Subcutaneous abdominal adipose tissue (tissue), 5 donors: ENCODE measurements around the gene CRYBG1.
"Not testable (repeated sequence)": the region's sequence is repeated elsewhere in the genome, so short reads cannot be mapped to it uniquely, and the experiment has no call there.

ENCODE experiments used
- H3K27ac ChIP-seq: one replicate; pipeline ENCODE4 v1.7.0; 2013; ENCODE audit warnings: low read depth, mild to moderate bottlenecking, inconsistent platforms, low read length, moderate library complexity
- H3K27me3 ChIP-seq, 5 donors: one replicate each; pipeline ENCODE4 v1.7.0; 2013; ENCODE audit warnings: low read length in 5 of 5, inconsistent platforms in 1 of 5; ENCODE audit not compliant: control insufficient read depth in 5 of 5, insufficient read depth in 4 of 5
- H3K36me3 ChIP-seq, 5 donors: one replicate each; pipeline ENCODE4 v1.7.0; 2013; ENCODE audit warnings: low read length in 5 of 5; ENCODE audit not compliant: control insufficient read depth in 5 of 5, insufficient read depth in 5 of 5
- H3K4me1 ChIP-seq, 5 donors: one replicate each; pipeline ENCODE4 v1.7.0; 2013; ENCODE audit warnings: low read length in 5 of 5, mild to moderate bottlenecking in 3 of 5, moderate library complexity in 1 of 5; ENCODE audit not compliant: control insufficient read depth in 5 of 5, insufficient read depth in 5 of 5
- H3K4me3 ChIP-seq, 5 donors: one replicate each; pipeline ENCODE4 v1.7.0; 2013; ENCODE audit warnings: low read length in 5 of 5, low read depth in 1 of 5
- H3K9ac ChIP-seq, 5 donors: one replicate each; pipeline ENCODE4 v1.7.0; 2013; ENCODE audit warnings: low read length in 5 of 5, mild to moderate bottlenecking in 4 of 5, moderate library complexity in 3 of 5
- H3K9me3 ChIP-seq, 5 donors: one replicate each; pipeline ENCODE4 v1.7.0; 2013; ENCODE audit warnings: low read length in 5 of 5; ENCODE audit not compliant: control insufficient read depth in 5 of 5
- donor health status: healthy.
- donor health status: healthy.
- donor health status: healthy.
- donor health status: healthy.
- donor health status: healthy.

Gene CRYBG1

DNA sequence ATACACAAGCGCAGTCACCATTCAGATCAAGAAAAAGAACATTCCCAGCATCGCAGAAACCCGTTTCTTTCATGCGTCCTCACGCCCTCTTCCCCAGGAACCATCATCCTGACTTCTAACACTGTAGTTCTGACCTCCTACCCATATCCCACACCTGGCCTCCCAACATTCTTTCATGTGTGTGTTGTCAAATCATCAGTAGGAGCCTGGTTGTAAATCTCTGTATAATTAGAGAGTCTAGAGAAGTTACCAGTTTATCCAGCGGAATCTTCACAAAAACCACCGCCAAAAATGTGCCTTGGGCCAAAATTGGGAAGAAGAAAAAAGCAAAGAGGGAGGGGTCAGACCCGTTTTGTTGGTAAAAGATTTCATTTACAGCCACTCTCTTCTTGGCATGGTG, 177.1 kb downstream of the CRYBG1 start:
- Histone ChIP-seq H3K9me3 (no peaks in the 10 kb centered on the region), H3K36me3 (peaks cover 2 to 17% (median 12%) of the 10 kb centered on the region in 5 donors), H3K9ac (no peak overlapping the region), H3K4me1 (peaks cover 0 to 25% (median 17%) of the 10 kb centered on the region in 5 donors), H3K27me3 (no peaks in the 10 kb centered on the region), H3K4me3 (no peak overlapping the region), H3K27ac (no peak overlapping the region)

GRCh38 chr6:106538145-106538544, 177.6 kb downstream of the CRYBG1 start:
- no peaks in the 10 kb centered on the region for H3K27me3 ChIP-seq
- H3K9ac ChIP-seq, result no peak overlapping the region
- H3K9me3 ChIP-seq, result no peaks in the 10 kb centered on the region
- H3K27ac ChIP-seq, result no peak overlapping the region
- H3K36me3 ChIP-seq, result peaks cover 2 to 15% (median 9%) of the 10 kb centered on the region in 5 donors
- H3K4me1 ChIP-seq, result peaks cover 0 to 25% (median 17%) of the 10 kb centered on the region in 5 donors
- H3K4me3 ChIP-seq, result no peak overlapping the region

DNA sequence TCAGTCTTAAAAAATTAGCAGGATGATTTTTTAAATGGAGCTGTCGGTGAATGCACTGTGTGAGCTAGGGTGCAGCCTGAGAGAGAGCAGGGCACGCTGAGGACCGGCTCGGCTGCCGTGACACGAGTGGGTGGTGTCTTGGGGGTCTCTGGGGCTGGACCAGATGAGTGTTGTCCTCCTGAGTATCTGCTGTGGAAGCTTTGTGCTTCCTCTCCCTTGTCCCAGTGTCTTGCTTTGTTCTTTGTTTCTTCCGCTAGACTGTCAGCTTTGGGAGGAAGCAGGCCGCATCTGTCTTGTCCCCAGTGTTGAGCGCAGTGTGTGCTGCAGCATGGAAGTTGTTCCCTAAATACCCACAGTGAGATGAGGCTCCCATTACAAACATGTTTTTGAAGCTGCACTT, 179.4 kb downstream of the CRYBG1 start:
- Histone ChIP-seq H3K9me3 (no peaks in the 10 kb centered on the region), H3K27ac (peak overlapping the region; percentile 81), H3K27me3 (no peaks in the 10 kb centered on the region)

GRCh38 chr6:106540432-106540831, 179.9 kb downstream of the CRYBG1 start:
- peak overlapping the region; percentile 81 for H3K27ac ChIP-seq
- no peaks in the 10 kb centered on the region for H3K27me3 ChIP-seq
- no peak overlapping the region for H3K4me3 ChIP-seq
- H3K4me1 ChIP-seq, result peaks cover 0 to 29% (median 17%) of the 10 kb centered on the region in 5 donors
- peak overlapping the region in 1 of 5 donors; percentile 28 for H3K9ac ChIP-seq
- H3K9me3 ChIP-seq, result no peaks in the 10 kb centered on the region
- H3K36me3 ChIP-seq, result peaks cover 5 to 14% (median 8%) of the 10 kb centered on the region in 5 donors

More for the DNA sequence above, 179.4 kb downstream of the CRYBG1 start:
- Histone ChIP-seq H3K36me3 (peaks cover 5 to 14% (median 11%) of the 10 kb centered on the region in 5 donors), H3K9ac (no peak overlapping the region), H3K4me3 (no peak overlapping the region), H3K4me1 (peaks cover 0 to 25% (median 17%) of the 10 kb centered on the region in 5 donors)

DNA sequence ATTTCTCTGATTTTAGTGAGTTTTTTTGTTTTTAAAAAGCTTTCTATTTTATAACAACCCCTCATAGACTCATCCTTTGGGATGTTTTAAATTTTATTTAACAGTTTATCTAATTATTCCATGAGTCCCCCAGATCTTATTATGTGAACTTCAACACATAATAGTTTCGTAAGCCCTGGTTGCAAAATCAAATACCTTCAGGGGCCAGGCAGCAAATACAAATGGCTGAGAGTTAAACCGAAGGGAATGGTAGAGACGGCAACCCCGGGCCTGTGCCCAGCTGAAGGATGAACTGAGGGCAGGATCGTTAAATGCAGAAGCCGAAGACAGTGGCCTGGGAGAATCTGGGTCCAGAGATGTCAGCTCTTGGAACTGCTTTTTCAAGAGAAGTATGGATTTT, 180.4 kb downstream of the CRYBG1 start:
- peak overlapping the region; percentile 81 for H3K27ac ChIP-seq
- no peaks in the 10 kb centered on the region for H3K27me3 ChIP-seq

DNA sequence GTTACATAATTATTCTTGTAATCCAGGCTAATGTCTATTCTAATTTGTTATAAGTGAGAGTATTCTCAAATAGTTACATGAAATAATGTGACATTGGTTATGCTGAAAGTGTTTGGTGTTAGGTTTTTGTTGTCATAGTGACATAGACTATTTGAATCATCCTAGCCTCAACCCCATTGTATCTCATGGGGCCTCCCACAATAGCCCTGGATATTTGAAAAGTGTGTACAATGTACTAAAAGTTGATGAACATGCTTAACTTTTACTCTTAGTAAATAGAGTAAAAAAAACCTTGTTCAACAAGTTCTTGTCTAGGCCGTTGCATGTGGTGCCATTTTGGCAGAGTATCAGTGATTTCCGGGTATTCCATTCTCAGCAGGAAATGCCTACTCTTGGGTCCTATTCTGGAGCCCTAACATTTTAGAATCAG, 185.8 kb downstream of the CRYBG1 start:
- Histone ChIP-seq H3K36me3 (peaks cover 6 to 14% (median 8%) of the 10 kb centered on the region in 5 donors), H3K4me1 (peaks cover 4 to 33% (median 23%) of the 10 kb centered on the region in 5 donors), H3K4me3 (no peak overlapping the region), H3K9ac (peak overlapping the region in 2 of 5 donors; percentile 6 to 55), H3K9me3 (no peaks in the 10 kb centered on the region), H3K27ac (peak overlapping the region; percentile 88), H3K27me3 (no peaks in the 10 kb centered on the region)

More for the DNA sequence above, 180.4 kb downstream of the CRYBG1 start:
- Histone ChIP-seq H3K36me3 (peaks cover 5 to 14% (median 7%) of the 10 kb centered on the region in 5 donors), H3K4me1 (peaks cover under 1 to 33% (median 20%) of the 10 kb centered on the region in 5 donors), H3K9me3 (no peaks in the 10 kb centered on the region), H3K4me3 (no peak overlapping the region), H3K9ac (peak overlapping the region in 2 of 5 donors; percentile 8 to 78)

DNA sequence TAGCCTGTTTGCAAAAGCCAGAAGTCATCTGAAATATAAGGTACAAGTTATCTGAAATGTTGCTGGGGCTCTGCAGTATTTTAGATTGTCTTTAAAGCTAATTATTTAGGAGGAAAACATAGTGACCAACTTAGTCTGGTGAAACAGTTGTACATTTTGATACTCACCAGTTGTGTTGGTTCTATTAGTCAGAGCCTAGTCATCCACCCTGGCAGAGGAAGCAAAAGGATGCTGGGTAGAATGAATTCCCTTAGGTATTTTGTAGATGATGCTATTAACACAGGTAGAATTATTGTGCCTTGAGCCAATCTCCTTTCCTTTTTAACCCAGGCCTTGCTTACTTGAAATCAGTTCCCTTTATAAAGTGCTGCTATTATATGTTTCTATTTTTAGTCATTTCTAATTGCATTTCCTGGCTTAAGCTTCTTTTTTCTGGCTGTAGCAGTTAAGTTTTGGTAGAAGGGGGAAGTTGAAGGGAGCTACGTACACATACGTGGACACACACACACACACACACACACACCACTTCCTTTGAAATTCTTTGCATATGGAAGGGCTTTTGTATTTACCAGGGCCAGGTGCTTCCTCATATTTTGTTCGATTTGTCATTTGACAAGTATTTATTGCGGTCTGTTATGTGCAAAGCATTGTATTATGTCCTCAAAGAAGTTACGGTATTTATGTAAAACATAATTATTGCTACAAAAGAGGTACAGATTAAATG, 186.3 kb downstream of the CRYBG1 start:
- no peaks in the 10 kb centered on the region for H3K27me3 ChIP-seq
- peaks cover 6 to 14% (median 8%) of the 10 kb centered on the region in 5 donors for H3K36me3 ChIP-seq
- no peaks in the 10 kb centered on the region for H3K9me3 ChIP-seq
- peaks cover 4 to 29% (median 22%) of the 10 kb centered on the region in 5 donors for H3K4me1 ChIP-seq
- peak overlapping the region in 2 of 5 donors; percentile 6 to 55 for H3K9ac ChIP-seq
- no peak overlapping the region for H3K4me3 ChIP-seq
- H3K27ac ChIP-seq, result peak overlapping the region; percentile 88

GRCh38 chr6:106547601-106548453, 187.3 kb downstream of the CRYBG1 start:
- H3K27ac ChIP-seq, result peak overlapping the region; percentile 88
- peaks cover 6 to 14% (median 9%) of the 10 kb centered on the region in 5 donors for H3K36me3 ChIP-seq
- no peak overlapping the region for H3K4me3 ChIP-seq
- peaks cover 4 to 29% (median 22%) of the 10 kb centered on the region in 5 donors for H3K4me1 ChIP-seq
- H3K9me3 ChIP-seq, result no peaks in the 10 kb centered on the region
- H3K27me3 ChIP-seq, result no peaks in the 10 kb centered on the region
- no peak overlapping the region for H3K9ac ChIP-seq

- Histone ChIP-seq H3K36me3 (peaks cover 9 to 18% (median 14%) of the 10 kb centered on the region in 5 donors), H3K4me1 (peaks cover 4 to 29% (median 22%) of the 10 kb centered on the region in 5 donors)
- not testable (repeated sequence) for H3K9me3 ChIP-seq, H3K9ac ChIP-seq, H3K27me3 ChIP-seq, H3K27ac ChIP-seq, H3K4me3 ChIP-seq
Measured at GRCh38 chr6:106548926-106549455, 188.5 kb downstream of the CRYBG1 start.
